ENCODE measurements around the gene CYP4V2. TPM values are rescaled to one million over a fixed set of nuclear protein-coding genes. Genes with fewer than 3 reads are reported as not detected.
"Not testable (repeated sequence)": the region's sequence is repeated elsewhere in the genome, so short reads cannot be mapped to it uniquely, and the experiment has no call there.

CYP4V2 gene
- total RNA-seq, 2 experiments from 2014 or later = 7.3 to 8.1 TPM

GRCh38 chr4:186227221-186227620 lies 35.9 kb downstream of the CYP4V2 start, which contains the start of gene KLKB1:
KLKB1 (plus strand) TSS chr4:186227507; CDS start chr4:186228196, 689 bp downstream.
- CTCF ChIA-PET = no interaction called here
- POLR2A ChIA-PET = no interaction called here

DNA sequence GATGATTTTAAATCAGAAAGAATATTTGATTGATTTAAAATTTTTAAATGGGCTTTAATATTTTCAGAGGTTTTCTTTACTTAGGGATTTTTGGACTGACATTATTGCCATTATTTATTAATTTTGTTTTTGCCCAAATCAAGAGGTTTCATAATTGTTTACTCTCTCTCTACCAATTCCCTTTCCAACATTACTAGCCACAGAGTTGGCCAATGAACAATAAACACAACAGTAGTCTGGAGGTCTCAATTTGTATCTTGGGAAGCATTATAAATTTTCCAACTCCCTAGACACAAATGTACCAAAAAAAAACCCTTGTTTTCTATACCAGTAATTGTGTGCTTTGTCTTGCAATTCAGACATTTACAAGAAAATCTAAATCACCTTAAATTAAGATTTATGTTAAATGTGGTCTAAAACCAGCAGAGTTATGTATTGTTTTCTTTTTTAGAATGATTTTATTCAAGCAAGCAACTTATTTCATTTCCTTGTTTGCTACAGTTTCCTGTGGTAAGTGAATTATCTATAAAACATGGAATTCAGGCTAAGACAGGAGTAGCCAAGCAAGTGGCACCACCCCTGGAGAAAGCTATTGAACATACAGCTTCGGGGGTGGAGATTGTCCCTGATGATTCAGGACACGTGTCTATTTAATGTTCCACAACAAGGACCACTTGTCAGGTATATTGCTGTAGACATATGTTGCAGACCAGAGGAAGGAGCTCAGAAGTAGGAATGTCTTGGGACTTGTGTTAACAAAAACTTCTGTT lies 36.6 kb downstream of the CYP4V2 start:
- CTCF ChIA-PET = no interaction called here
- POLR2A ChIA-PET = no interaction called here

GRCh38 chr4:186228514-186228894 lies 37.1 kb downstream of the CYP4V2 start:
- ChIA-PET CTCF (no interaction called here), POLR2A (no interaction called here)

GRCh38 chr4:186234367-186234766 lies 43.0 kb downstream of the CYP4V2 start:
- CTCF ChIA-PET = no interaction called here
- POLR2A ChIA-PET = no interaction called here

- POLR2A ChIA-PET = no interaction called here
- CTCF ChIA-PET = no interaction called here
These were observed 44.8 kb downstream of the CYP4V2 start for GRCh38 chr4:186236126-186236525.

DNA sequence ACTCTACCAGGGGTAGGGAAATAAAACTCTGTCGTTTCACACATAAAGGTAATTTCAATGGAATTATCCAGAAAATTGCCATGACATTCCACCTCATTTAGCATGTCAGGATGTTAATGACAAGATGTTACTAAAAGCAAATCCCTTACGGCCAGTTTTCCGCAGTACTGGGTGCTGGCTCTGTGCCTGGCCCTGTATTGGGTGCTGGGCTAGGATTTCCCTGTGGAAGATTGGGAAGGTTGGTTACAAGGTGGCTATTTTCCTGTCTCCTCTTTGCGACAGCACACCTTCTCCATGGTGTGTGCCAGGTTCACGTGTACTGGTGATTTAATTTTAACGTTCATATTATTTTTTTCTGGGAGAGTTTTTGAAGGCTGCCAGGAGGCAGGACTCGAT lies 49.1 kb downstream of the CYP4V2 start:
- CTCF ChIA-PET = no interaction called here
- POLR2A ChIA-PET = no interaction called here

DNA sequence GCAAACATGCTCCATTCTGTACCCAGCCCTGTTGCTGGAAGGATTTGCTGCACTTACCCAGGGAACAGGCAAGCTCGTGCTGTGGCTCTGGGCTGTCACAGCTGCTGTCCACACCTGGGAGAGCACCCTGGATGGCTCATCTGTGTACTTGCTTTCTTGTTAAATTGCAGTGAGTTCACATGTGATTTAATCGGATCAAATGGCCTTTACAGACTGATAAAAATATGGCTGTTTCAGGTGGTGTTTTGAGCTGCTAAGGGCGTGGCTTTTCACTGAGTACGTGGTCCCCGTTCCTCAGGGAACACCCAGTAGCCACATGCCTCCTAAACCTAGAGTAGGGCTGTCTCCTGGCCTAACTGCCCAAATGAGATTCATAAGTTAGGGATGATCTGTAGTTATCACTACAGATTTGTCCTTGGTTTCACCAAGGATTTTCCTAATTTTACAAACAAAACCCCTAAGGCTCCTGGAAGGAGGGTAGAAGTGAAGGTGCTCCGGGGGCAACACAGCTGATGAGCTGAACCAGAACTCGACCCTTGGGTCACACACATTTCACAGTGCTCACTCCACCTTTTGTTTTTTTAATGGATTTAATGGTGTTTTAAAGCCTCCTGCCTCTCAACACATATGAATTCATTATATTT lies 49.6 kb downstream of the CYP4V2 start:
- POLR2A ChIA-PET = no interaction called here
- CTCF ChIA-PET = no interaction called here

GRCh38 chr4:186241616-186242015 lies 50.2 kb downstream of the CYP4V2 start:
- POLR2A ChIA-PET = no interaction called here
- CTCF ChIA-PET = no interaction called here

GRCh38 chr4:186242031-186242430 lies 50.7 kb downstream of the CYP4V2 start:
- POLR2A ChIA-PET, CTCF ChIA-PET: not testable (repeated sequence)

DNA sequence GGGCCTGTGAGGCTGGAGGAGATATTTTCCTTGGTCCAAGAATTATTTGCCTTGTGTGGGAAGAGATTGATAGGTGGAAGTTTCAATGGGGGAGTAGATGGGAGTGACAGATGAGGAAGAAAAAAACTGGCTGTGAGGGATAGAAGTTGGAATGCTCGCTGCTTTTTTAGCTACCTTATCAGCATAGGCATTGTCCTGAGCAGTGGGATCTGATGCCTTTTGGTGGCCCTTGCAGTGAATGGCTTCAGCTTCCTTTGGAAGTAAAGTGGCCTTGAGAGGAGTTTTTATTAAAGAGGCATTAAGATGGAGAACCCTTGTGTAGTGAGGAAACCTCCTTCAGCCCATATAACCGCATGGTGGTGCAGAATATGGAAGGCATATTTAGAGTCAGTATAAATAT lies 52.0 kb downstream of the CYP4V2 start:
- CTCF ChIA-PET = no interaction called here
- POLR2A ChIA-PET = no interaction called here

DNA sequence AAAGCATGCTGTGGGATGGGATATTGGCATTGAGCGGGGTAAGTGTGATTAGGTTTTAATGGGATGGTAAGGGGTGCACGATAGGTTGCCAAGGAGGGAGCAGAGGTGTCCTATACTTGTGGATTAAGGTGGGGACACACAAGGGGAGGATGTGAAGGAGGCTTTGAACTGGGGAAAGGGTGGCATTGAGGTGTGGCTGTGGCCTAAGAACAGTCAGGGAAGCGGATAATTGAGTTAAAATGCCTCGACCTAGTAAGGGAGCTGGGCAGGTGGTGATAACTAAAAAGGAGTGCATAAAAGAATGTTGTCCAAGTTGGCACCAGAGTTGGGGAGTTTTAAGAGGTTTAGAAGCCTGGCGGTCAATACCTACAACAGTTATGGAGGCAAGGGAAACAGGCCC lies 53.5 kb downstream of the CYP4V2 start:
- ChIA-PET CTCF (no interaction called here), POLR2A (no interaction called here)

- CTCF ChIA-PET, POLR2A ChIA-PET: not testable (repeated sequence)
These were observed 55.8 kb downstream of the CYP4V2 start for GRCh38 chr4:186247062-186247752.

GRCh38 chr4:186248643-186249042 lies 57.3 kb downstream of the CYP4V2 start:
- CTCF ChIA-PET = no interaction called here
- POLR2A ChIA-PET = no interaction called here

- ChIA-PET CTCF (no interaction called here), POLR2A (no interaction called here)
These were observed 58.7 kb downstream of the CYP4V2 start for GRCh38 chr4:186249785-186250754.

DNA sequence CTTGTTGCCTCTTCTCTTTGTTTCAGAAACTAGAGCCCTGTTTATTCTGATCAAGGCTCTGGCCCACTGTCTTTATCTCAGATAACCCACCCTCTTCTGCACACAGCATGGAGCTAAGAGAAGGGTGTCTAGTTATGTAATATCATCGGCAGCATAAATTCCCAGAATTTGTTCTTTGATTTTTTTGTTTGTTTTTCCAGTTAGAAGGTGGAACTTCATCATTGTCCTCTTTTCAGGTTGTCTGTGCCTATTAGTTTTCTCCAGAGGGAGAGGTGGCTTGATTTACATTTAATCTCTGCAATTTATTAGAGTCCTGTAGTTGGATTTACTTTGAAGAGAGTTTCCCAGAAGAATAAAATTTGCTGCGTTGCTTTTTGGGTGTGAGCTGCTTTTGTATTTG lies 59.4 kb downstream of the CYP4V2 start:
- POLR2A ChIA-PET = no interaction called here
- CTCF ChIA-PET = no interaction called here

GRCh38 chr4:186255122-186255521 lies 63.8 kb downstream of the CYP4V2 start:
- CTCF ChIA-PET = no interaction called here
- POLR2A ChIA-PET = no interaction called here

- POLR2A ChIA-PET = no interaction called here
- CTCF ChIA-PET = no interaction called here
These were observed 66.9 kb downstream of the CYP4V2 start for GRCh38 chr4:186258216-186258811.

DNA sequence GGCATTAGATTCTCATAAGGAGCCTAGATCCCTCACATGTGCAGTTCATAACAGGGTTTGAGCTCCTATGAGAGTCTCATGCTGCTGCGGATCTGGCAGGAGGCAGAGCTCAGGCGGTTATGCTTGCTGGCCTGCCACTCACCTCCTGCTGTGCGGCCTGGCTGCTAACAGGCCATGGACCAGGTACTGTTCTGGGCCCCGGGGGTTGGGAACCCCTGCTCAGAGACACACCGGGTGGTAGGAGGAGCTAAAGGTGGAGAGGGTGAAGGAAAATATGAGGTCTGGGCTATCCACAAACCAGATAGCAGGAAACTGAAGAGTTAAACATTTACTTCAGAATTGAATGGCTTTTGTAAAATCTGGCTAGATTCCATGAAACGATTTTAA lies 68.7 kb downstream of the CYP4V2 start:
- ChIA-PET CTCF (no interaction called here), POLR2A (no interaction called here)
